Psoas muscle (tissue), 8 donors: ENCODE data around the gene SETBP1. TPM values are rescaled to one million over a fixed set of nuclear protein-coding genes. Genes with fewer than 3 reads are reported as not detected.

Source experiments
- ATAC-seq, 4 donors: fragments of 200-7000 bp; cut with Tn5 transposase; one replicate each; pipeline ENCODE4 v1.9.1; 2020; ENCODE audit warnings: moderate library complexity in 3 of 4, mild to moderate bottlenecking in 2 of 4
- DNase-seq, 2 donors: peaks; one replicate each; pipeline ENCODE4 v3.0.0-alpha.2; 2020
- H3K27ac ChIP-seq: fragments of 200-600 bp; one replicate; pipeline ENCODE4 v1.8.0; 2022
- H3K27me3 ChIP-seq, 3 donors: fragments of 200-600 bp in 1 of 3; one replicate each; pipeline versions ENCODE4 v1.6.1 to v1.8.0; 2013 to 2022; ENCODE audit warnings: low read length in 2 of 3, mild to moderate bottlenecking in 2 of 3, moderate library complexity in 1 of 3; ENCODE audit not compliant: insufficient read depth in 3 of 3
- H3K36me3 ChIP-seq, 2 donors: fragments of 200-600 bp in 1 of 2; one replicate each; pipeline versions ENCODE4 v1.6.1 to v1.8.0; 2013 to 2022; ENCODE audit warnings: low read depth in 1 of 2, mild to moderate bottlenecking in 1 of 2, moderate library complexity in 1 of 2; ENCODE audit not compliant: insufficient read depth in 1 of 2
- H3K4me1 ChIP-seq: fragments of 200-600 bp; one replicate; pipeline ENCODE4 v1.8.0; 2022
- H3K4me3 ChIP-seq: fragments of 200-600 bp; one replicate; pipeline ENCODE4 v1.8.0; 2022; ENCODE audit warnings: mild to moderate bottlenecking
- H3K9me3 ChIP-seq: fragments of 200-600 bp; one replicate; pipeline ENCODE4 v1.8.0; 2022
- whole genome bisulfite sequencing, 3 donors: extraction: QIAGEN DNeasy Blood & Tissue Kit; methylation state at CpG; one replicate each; pipeline versions ENCODE4 v1.1.6 to v1.1.7; 2013; 5-methylcytosine and 5-hydroxymethylcytosine counted together
- intact Hi-C, 2 donors: fragments of 100-400 bp; cut with DNase I; formaldehyde crosslinking; loops; one replicate each; pipeline versions ENCODE4 v1.11.0 to v1.14.2; 2022
- polyA plus RNA-seq, 3 donors: library from polyadenylated mRNA; stranded (reverse); fragments of 200-250 nt; gene quantifications; one replicate each; pipeline ENCODE4 v1.2.3, GENCODE V29; 2013
- total RNA-seq, 4 donors: library from RNA; stranded (reverse); fragmentation: NEBNext Ultra II Directional in 2 of 4; extraction: Animal tissue kit (Norgen Biotek cat#: 25700) in 2 of 4; gene quantifications; one replicate each; pipeline versions ENCODE4 v1.2.1 to v1.2.4, GENCODE V29; 2021 to 2023
- TF ChIP-seq, protein P1 (sequence below): fragments of 200-600 bp; IDR thresholded peaks from one replicate; pipeline ENCODE4 v1.8.0; 2022; ENCODE audit warnings: antibody characterized with exemption
- donor health status: healthy with polysubstance abuse.
- donor health status: DM: no; HTN: no; CAD: no; lungs with moderate emphysema.
- donor health status: Bipolar disorder and iron deficiency.
- donor health status: healthy.
- donor health status: DM: yes; HTN: yes; CAD: no.
- donor health status: DM: no; HTN: no; CAD: no.
- donor health status: DM: no; HTN: no; CAD: no.
- donor health status: DM: yes; HTN: yes; CAD: no.

Gene SETBP1
- total and polyA plus RNA-seq, 7 donors, result 0.61 to 21.0 (median 10.5) TPM

DNA sequence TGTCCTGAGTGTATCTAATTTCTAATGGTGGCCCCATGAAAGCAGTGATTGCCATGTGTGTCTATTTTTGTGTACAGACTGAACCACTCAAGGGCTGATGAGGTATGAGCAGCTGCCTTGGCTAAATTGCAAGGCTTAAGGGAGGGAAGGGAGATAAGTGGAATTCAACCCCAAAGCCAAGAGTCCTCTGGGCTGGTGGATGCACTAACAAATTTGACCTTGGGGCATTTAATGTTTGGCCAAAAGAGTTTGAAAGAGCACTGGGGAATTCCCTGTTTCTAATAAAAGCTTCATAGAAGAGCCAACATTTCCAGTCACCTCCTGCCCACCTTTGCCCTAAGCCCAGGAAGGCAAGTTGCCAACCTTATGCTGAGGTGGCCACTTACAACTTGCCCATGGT, 172.1 kb downstream of the SETBP1 start:
- H3K4me3 ChIP-seq, result no peak overlapping the region
- intact Hi-C loops, result no loop called here
- no peaks in the 10 kb centered on the region for H3K9me3 ChIP-seq
- no peaks in the 10 kb centered on the region for H3K36me3 ChIP-seq
- peaks cover 44% of the 10 kb centered on the region for H3K4me1 ChIP-seq
- DNase-seq (no peak), ATAC-seq (peak; percentile 85 to 94 (median 88))
- peak overlapping the region; percentile 78 for H3K27ac ChIP-seq
- TF ChIP-seq, protein P1, sequence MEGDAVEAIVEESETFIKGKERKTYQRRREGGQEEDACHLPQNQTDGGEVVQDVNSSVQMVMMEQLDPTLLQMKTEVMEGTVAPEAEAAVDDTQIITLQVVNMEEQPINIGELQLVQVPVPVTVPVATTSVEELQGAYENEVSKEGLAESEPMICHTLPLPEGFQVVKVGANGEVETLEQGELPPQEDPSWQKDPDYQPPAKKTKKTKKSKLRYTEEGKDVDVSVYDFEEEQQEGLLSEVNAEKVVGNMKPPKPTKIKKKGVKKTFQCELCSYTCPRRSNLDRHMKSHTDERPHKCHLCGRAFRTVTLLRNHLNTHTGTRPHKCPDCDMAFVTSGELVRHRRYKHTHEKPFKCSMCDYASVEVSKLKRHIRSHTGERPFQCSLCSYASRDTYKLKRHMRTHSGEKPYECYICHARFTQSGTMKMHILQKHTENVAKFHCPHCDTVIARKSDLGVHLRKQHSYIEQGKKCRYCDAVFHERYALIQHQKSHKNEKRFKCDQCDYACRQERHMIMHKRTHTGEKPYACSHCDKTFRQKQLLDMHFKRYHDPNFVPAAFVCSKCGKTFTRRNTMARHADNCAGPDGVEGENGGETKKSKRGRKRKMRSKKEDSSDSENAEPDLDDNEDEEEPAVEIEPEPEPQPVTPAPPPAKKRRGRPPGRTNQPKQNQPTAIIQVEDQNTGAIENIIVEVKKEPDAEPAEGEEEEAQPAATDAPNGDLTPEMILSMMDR, result no peak
- no peaks in the 10 kb centered on the region for H3K27me3 ChIP-seq

DNA sequence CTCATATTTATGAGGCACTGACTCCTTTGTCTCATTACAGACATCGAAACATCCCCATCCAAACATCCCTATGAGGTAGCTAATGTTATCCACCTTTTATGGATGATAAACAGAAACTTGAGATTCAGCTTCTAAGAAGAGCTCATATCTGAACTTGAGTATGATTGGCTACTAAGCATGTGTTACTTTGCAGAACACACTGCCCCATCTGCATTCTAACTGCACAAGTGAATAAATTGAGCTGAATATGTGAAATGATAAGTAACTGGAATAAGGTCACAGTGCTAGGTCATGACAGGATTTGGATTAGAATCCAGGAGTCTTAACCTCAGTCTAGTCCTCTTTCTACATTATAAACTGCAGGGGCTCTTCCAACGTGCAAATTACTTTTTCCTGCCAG, 172.7 kb downstream of the SETBP1 start:
- no peaks in the 10 kb centered on the region for H3K9me3 ChIP-seq
- H3K27me3 ChIP-seq, result no peaks in the 10 kb centered on the region
- intact Hi-C loops, result no loop called here
- peaks cover 49% of the 10 kb centered on the region for H3K4me1 ChIP-seq
- peak overlapping the region; percentile 78 for H3K27ac ChIP-seq
- TF ChIP-seq, protein P1, result no peak
- H3K36me3 ChIP-seq, result no peaks in the 10 kb centered on the region
- WGBS, 3 donors, result 24 to 48% (median 39%) methylated on average over 2 of the region's 2 CpGs
- ATAC-seq, result peak in 1 of 4 donors; percentile 9
- DNase-seq, result no peak
- no peak overlapping the region for H3K4me3 ChIP-seq

DNA sequence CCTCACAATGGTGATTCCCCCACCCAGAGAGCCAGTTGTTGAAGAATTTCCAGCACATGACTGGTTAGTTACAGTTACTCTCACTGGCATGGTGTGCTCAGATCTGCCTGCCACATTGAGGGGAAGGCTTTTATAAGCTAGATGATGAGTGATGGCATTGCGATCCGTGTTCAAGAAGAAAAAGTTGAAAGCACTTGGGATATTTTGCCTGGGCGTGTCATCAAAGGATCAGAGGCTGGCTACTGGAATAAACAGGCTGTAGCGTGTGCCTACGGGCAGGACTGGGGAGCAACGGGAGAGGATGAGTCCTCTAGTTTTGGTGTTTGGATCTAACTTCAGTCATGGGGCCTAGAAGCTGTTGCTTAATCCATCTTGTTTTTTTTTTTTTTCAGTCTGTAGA, 175.0 kb downstream of the SETBP1 start:
- H3K4me3 ChIP-seq, result no peak overlapping the region
- 65 to 90% (median 71%) methylated on average over 6 of the region's 6 CpGs for WGBS, 3 donors
- TF ChIP-seq, protein P1, result no peak
- H3K27me3 ChIP-seq, result no peaks in the 10 kb centered on the region
- DNase-seq (no peak), ATAC-seq (peak in 2 of 4 donors; percentile 22 to 29)
- intact Hi-C loops, result no loop called here
- H3K27ac ChIP-seq, result no peak overlapping the region
- no peaks in the 10 kb centered on the region for H3K9me3 ChIP-seq
- H3K4me1 ChIP-seq, result peaks cover 61% of the 10 kb centered on the region
- H3K36me3 ChIP-seq, result no peaks in the 10 kb centered on the region

DNA sequence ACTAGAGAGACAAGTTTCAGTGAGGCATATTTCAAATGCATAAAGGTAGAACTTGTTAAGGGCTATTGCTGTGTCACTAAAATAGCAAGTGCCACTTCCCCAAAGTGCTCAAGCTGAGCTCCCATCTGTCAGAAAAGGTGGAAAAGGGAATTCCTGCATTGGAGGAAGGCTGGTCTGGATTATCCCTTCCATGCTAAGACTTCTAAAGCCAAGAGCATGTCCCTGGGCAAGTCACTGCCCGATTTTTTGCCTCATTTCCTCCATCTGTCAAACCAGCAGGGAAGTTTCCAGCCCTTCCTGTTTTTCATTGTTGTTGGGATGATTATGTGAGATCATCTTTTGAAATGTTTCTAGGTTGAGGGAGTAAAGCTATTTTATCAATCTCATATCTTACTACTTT, 175.5 kb downstream of the SETBP1 start:
- H3K27ac ChIP-seq, result peak overlapping the region; percentile 72
- intact Hi-C loops, result no loop called here
- H3K27me3 ChIP-seq, result no peaks in the 10 kb centered on the region
- 61 to 68% (median 64%) methylated on average over 1 of the region's 1 CpG for WGBS, 3 donors
- no peaks in the 10 kb centered on the region for H3K36me3 ChIP-seq
- DNase-seq (no peak), ATAC-seq (no peak)
- TF ChIP-seq, protein P1, result no peak
- no peaks in the 10 kb centered on the region for H3K9me3 ChIP-seq
- H3K4me3 ChIP-seq, result no peak overlapping the region
- H3K4me1 ChIP-seq, result peaks cover 62% of the 10 kb centered on the region

DNA sequence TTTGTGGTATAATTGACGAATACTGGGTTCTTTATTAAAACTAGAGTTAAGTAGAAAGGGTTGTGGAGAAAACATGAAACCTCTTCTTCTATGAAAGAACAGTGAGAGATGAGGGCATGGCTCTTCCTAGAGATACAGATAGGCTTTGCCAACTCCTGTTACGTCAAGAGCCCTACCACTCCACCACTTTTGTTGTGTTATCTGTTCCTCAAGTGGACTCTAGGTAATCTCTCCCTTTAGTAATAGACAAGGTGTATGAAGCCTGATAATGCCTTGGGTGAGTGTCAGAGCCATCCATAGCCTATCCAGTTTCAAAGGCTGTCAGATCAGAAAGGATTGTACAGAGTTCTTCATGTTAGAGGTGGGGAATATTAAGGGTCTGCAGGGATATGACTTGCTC, 176.4 kb downstream of the SETBP1 start:
- Histone ChIP-seq H3K4me3 (no peak overlapping the region), H3K27ac (peak overlapping the region; percentile 72), H3K4me1 (peaks cover 63% of the 10 kb centered on the region), H3K9me3 (no peaks in the 10 kb centered on the region), H3K27me3 (no peaks in the 10 kb centered on the region), H3K36me3 (no peaks in the 10 kb centered on the region)
- intact Hi-C loops, result no loop called here
- 64 to 78% (median 66%) methylated on average over 2 of the region's 2 CpGs for WGBS, 3 donors
- TF ChIP-seq, protein P1, result no peak
- DNase-seq (no peak), ATAC-seq (peak in 2 of 4 donors; percentile 36 to 41)
